ENCODE measurements around the gene FAM229A. TPM values are rescaled to one million over a fixed set of nuclear protein-coding genes. Genes with fewer than 3 reads are reported as not detected.
"Not testable (repeated sequence)": the region's sequence is repeated elsewhere in the genome, so short reads cannot be mapped to it uniquely, and the experiment has no call there.

FAM229A gene
- total RNA-seq, 4 donors from 2014 or later, result 9.4 to 23.5 (median 16.3) TPM

DNA sequence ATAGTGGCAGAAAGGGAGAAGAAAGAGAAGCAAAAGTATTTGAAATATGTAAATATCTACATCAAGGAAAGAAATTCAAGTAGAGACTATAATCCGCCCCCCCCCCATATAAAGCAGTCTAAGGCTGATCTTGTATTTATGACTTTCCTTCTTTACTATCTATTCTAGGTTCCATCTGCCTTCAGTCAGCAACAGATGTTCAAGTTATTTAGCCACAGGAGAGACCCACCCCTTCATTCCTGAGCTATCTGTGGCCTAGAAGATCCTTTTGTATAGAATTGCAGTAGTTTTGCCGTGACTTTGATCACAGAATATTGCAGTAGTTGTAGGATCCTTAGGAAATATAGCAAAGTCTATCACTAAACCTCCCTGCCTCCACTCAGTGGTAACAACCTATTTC lies 42.7 kb upstream of the FAM229A start:
- no peak overlapping the region for H3K4me3 ChIP-seq
- no peaks in the 10 kb centered on the region for H3K36me3 ChIP-seq
- no peaks in the 10 kb centered on the region for H3K9me3 ChIP-seq
- H3K4me1 ChIP-seq, result peaks cover 0 to 5% (median 0%) of the 10 kb centered on the region in 4 donors
- DNase-seq (ENCODE audit: low spot score in 2 of 2), result no peak
- no peaks in the 10 kb centered on the region for H3K27me3 ChIP-seq
- H3K27ac ChIP-seq, result no peak overlapping the region
- TF ChIP-seq, protein P1, sequence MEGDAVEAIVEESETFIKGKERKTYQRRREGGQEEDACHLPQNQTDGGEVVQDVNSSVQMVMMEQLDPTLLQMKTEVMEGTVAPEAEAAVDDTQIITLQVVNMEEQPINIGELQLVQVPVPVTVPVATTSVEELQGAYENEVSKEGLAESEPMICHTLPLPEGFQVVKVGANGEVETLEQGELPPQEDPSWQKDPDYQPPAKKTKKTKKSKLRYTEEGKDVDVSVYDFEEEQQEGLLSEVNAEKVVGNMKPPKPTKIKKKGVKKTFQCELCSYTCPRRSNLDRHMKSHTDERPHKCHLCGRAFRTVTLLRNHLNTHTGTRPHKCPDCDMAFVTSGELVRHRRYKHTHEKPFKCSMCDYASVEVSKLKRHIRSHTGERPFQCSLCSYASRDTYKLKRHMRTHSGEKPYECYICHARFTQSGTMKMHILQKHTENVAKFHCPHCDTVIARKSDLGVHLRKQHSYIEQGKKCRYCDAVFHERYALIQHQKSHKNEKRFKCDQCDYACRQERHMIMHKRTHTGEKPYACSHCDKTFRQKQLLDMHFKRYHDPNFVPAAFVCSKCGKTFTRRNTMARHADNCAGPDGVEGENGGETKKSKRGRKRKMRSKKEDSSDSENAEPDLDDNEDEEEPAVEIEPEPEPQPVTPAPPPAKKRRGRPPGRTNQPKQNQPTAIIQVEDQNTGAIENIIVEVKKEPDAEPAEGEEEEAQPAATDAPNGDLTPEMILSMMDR (IDR thresholded peaks at IDR 0.05), result no peak
- TF ChIP-seq EP300 (IDR thresholded peaks at IDR 0.05), result no peak
- TF ChIP-seq POLR2A (IDR thresholded peaks at IDR 0.05), result no peak
- 43 to 47% methylated on average over 2 of the region's 2 CpGs for WGBS, 2 donors

DNA sequence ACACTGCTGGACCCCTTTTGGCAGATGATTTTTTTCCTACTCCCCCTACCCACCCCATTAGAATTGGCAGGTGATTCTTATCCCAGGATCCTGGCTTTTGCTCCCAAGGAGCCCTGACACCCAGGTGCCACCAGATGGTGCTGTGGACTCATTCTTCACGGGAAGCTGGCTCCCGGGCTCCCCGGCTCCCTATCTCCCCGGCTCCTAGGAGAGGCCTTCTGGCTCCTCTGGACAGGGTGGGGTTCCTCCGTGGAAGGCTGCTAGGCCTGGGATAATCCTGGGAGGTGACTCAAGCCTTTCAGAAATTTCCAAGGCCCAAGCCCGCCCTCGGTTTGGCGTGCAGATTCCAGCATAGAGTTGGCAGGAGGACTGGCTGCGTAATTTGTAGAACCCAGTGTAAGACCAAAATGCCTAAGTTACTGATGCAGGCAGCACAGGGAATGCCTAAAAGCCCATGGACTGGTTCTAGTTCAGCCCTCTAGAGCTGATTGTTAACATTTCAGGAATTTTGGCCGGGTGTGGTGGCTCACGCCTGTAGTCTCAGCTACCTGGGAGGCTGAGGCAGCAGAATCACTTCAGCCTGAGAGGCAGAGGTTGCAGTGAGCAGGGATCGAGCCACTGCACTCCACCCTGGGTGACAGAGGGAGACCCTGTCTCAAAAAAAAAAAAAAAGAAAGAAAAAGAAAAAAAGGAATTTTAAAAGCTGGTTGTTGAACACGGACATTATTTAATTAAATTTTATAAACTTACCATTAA lies 38.8 kb upstream of the FAM229A start:
- Histone ChIP-seq H3K27ac (peak overlapping the region in 3 of 4 donors; percentile 25 to 54 (median 29)), H3K9me3 (no peaks in the 10 kb centered on the region), H3K36me3 (no peaks in the 10 kb centered on the region), H3K4me1 (peaks cover 0 to 5% (median 0%) of the 10 kb centered on the region in 4 donors), H3K4me3 (no peak overlapping the region), H3K27me3 (no peaks in the 10 kb centered on the region)
- WGBS, 2 donors, result 43% methylated on average over 13 of the region's 13 CpGs
- TF ChIP-seq EP300 (IDR thresholded peaks at IDR 0.05), result no peak
- no peak for TF ChIP-seq POLR2A (IDR thresholded peaks at IDR 0.05)
- TF ChIP-seq, protein P1 (IDR thresholded peaks at IDR 0.05), result peak; percentile 86 to 92 (median 90)
- peak; percentile 72 to 87 for DNase-seq (ENCODE audit: low spot score in 2 of 2)

DNA sequence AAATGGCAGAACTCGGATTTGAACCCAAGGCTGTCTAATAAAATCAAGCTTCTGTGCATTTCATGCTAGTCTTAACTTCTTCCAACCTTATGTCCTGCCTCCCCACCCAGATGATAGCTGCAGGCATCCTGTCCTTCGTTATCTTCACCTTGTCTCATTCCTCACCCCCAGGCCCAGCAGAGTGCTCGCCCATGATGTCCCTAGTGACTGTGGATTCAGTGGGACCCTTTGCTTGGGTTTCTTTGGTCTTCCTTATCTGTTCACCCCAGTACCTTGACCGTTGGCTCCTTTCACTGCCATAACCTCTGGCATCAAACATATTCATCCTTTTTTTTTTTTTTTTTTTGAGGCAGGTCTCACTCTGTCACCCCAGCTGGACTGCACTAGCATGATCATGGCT lies 37.6 kb upstream of the FAM229A start:
- Histone ChIP-seq H3K4me3 (no peak overlapping the region), H3K4me1 (peaks cover 0 to 12% (median 3%) of the 10 kb centered on the region in 4 donors), H3K36me3 (no peaks in the 10 kb centered on the region), H3K9me3 (no peaks in the 10 kb centered on the region), H3K27me3 (no peaks in the 10 kb centered on the region), H3K27ac (no peak overlapping the region)
- DNase-seq (ENCODE audit: low spot score in 2 of 2), result no peak
- 70 to 81% methylated on average over 4 of the region's 4 CpGs for WGBS, 2 donors
- no peak for TF ChIP-seq EP300 (IDR thresholded peaks at IDR 0.05)
- TF ChIP-seq POLR2A (IDR thresholded peaks at IDR 0.05), result no peak
- TF ChIP-seq, protein P1 (IDR thresholded peaks at IDR 0.05), result no peak

DNA sequence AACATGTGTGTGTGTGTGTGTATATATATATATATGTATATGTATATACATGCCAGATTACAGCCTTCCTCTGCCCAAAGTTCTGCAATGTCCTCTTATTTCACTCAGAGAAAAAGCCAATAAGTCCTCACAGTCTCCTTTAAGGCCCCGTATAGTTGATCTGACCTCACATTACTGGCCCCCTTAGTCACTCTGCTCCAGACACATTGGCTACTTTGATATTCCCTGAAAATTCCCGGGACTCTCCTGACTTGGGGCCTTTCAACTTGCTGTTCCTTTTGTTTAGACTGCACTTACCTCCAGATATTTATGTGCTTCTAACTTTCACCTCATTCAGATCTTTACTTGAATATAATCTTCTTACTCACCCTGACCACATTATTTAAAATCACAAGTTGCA lies 36.1 kb upstream of the FAM229A start:
- WGBS, 2 donors, result 41 to 43% methylated on average over 2 of the region's 2 CpGs
- Histone ChIP-seq H3K27me3 (no peaks in the 10 kb centered on the region), H3K4me1 (peaks cover 0 to 15% (median 5%) of the 10 kb centered on the region in 4 donors), H3K36me3 (no peaks in the 10 kb centered on the region), H3K9me3 (no peaks in the 10 kb centered on the region), H3K4me3 (no peak overlapping the region), H3K27ac (no peak overlapping the region)
- no peak for DNase-seq (ENCODE audit: low spot score in 2 of 2)
- TF ChIP-seq POLR2A (IDR thresholded peaks at IDR 0.05) (no peak), EP300 (IDR thresholded peaks at IDR 0.05) (no peak)
- TF ChIP-seq, protein P1 (IDR thresholded peaks at IDR 0.05), result no peak

DNA sequence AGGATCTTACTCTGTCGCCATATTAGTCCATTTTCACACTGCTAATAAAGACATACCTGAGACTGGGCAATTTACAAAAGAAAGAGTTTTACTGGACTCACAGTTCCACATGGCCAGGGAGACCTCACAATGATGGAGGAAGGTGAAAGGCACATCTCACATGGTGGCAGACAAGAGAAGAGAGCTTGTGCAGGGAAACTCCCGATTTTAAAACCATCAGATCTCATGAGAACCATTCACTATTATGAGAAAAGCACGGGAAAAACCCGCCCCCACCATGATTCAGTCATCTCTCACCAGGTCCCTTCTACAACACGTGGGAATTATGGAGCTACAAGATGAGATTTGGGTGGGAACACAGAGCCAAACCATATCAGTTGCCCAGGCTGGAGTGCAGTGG lies 34.2 kb upstream of the FAM229A start:
- peaks cover 3 to 34% (median 15%) of the 10 kb centered on the region in 4 donors for H3K4me1 ChIP-seq
- H3K27ac ChIP-seq; H3K4me3 ChIP-seq; H3K36me3 ChIP-seq; DNase-seq (ENCODE audit: low spot score in 2 of 2); H3K9me3 ChIP-seq; H3K27me3 ChIP-seq: not testable (repeated sequence)
- WGBS, 2 donors, result 76 to 77% methylated on average over 5 of the region's 5 CpGs

All from tibial nerve (tissue), 4 donors.